Measurements from ENCODE around the gene CCDC12.

CCDC12 gene

DNA sequence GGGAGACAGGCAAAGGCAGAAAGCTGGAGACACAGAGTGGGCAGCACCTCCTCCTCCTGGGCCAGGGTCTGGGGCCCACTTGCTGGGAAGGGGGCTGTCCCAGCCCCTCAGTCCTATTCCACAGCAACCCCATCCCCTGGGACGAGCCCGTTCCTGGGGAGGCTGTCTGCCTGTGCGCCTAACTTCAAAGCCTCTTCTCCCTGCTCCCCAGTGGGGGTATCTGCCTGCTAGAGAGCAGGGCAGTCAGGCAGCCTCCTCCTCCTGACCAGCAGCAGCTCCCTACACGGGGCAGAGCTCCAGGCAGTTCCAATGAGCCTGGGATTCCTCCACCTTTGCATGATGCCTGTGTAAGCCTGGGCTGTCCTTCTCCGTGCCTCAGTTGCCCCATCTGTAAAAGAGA lies 92.1 kb downstream of the CCDC12 start:
- Histone ChIP-seq H3K27ac (no peak overlapping the region), H3K4me2 (no peak overlapping the region), H3K36me3 (ENCODE audit: insufficient read depth) (no peaks in the 10 kb centered on the region), H4K20me1 (ENCODE audit: insufficient read depth) (no peaks in the 10 kb centered on the region), H3K4me3 (IDR thresholded peaks at IDR 0.05; ENCODE audit: insufficient read depth, low read depth, low read length) (no peak overlapping the region), H3K79me2 (ENCODE audit: insufficient read depth, low read depth) (no peaks in the 10 kb centered on the region), H3K4me1 (ENCODE audit: low read depth, poor library complexity, severe bottlenecking) (no peaks in the 10 kb centered on the region), H3K27me3 (ENCODE audit: insufficient read depth, low read depth) (no peaks in the 10 kb centered on the region), H3K9ac (no peak overlapping the region), H2AFZ (ENCODE audit: low read depth) (no peak overlapping the region)
- TF ChIP-seq, protein P1, sequence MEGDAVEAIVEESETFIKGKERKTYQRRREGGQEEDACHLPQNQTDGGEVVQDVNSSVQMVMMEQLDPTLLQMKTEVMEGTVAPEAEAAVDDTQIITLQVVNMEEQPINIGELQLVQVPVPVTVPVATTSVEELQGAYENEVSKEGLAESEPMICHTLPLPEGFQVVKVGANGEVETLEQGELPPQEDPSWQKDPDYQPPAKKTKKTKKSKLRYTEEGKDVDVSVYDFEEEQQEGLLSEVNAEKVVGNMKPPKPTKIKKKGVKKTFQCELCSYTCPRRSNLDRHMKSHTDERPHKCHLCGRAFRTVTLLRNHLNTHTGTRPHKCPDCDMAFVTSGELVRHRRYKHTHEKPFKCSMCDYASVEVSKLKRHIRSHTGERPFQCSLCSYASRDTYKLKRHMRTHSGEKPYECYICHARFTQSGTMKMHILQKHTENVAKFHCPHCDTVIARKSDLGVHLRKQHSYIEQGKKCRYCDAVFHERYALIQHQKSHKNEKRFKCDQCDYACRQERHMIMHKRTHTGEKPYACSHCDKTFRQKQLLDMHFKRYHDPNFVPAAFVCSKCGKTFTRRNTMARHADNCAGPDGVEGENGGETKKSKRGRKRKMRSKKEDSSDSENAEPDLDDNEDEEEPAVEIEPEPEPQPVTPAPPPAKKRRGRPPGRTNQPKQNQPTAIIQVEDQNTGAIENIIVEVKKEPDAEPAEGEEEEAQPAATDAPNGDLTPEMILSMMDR (conservative IDR thresholded peaks at IDR 0.05; ENCODE audit: low read depth, low read length) = no peak

DNA sequence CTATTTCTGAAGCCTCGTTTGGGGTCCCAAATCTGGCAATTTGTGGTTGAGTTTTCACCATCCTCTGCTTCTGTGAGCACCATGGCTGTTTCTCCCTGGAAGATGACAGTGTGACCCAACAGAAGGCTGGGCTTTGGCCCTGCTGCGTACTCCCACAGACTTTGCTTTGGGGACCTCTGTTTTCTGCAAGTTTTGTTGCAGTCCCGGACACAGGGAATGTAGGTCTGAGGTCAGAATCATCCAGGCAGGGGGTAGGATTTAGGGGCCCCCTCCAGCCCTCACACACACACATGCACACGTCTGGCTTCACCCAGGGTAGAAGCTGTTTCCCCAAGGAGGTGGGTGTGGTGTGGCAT lies 92.7 kb downstream of the CCDC12 start:
- Histone ChIP-seq H3K4me3 (IDR thresholded peaks at IDR 0.05; ENCODE audit: insufficient read depth, low read depth, low read length) (no peak overlapping the region), H3K4me2 (no peak overlapping the region), H3K27me3 (ENCODE audit: insufficient read depth, low read depth) (no peaks in the 10 kb centered on the region), H3K9ac (no peak overlapping the region), H2AFZ (ENCODE audit: low read depth) (no peak overlapping the region), H3K27ac (no peak overlapping the region), H4K20me1 (ENCODE audit: insufficient read depth) (no peaks in the 10 kb centered on the region), H3K36me3 (ENCODE audit: insufficient read depth) (no peaks in the 10 kb centered on the region), H3K4me1 (ENCODE audit: low read depth, poor library complexity, severe bottlenecking) (no peaks in the 10 kb centered on the region), H3K79me2 (ENCODE audit: insufficient read depth, low read depth) (no peaks in the 10 kb centered on the region)
- TF ChIP-seq, protein P1 (conservative IDR thresholded peaks at IDR 0.05; ENCODE audit: low read depth, low read length) = no peak

DNA sequence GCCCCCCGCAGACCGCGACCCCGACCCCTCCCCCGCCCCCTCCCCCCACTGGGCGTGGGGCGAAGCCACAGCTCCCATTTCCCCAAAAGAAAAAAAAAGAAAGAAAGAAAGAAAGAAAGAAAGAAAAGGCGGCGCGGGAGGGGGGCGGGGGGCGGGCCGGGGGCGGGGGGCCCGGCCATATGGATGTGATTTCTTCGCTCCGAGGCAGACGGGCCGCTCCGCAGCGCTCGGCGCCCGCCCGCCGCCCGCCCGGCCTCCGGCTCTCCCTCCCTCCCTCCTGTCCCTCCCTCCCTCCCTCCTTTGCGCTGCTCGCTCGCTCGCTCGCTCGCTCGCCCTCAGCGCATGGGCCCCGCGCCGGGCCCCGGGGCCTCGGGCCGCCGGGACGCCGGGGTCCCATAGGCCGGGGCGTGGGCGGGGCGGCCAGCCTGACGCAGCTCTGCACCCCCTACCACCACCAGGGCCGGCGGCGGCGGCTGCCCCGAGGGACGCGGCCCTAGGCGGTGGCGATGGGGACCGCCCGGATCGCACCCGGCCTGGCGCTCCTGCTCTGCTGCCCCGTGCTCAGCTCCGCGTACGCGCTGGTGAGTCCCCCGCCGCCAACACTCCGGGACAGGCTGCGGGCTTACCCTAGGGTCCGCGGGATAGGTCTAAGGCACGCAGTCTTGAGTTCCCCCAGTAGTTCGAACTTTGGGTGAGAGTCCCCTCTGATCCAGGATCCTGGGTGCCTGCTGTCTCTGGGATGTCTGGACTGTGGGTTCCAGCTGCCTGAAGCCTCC lies 93.3 kb downstream of the CCDC12 start:
- Histone ChIP-seq H2AFZ (ENCODE audit: low read depth) (no peak overlapping the region), H3K79me2 (ENCODE audit: insufficient read depth, low read depth) (no peaks in the 10 kb centered on the region), H3K4me2 (no peak overlapping the region), H3K4me1 (ENCODE audit: low read depth, poor library complexity, severe bottlenecking) (no peaks in the 10 kb centered on the region), H4K20me1 (ENCODE audit: insufficient read depth) (no peaks in the 10 kb centered on the region), H3K27ac (no peak overlapping the region), H3K9ac (no peak overlapping the region), H3K27me3 (ENCODE audit: insufficient read depth, low read depth) (no peaks in the 10 kb centered on the region), H3K36me3 (ENCODE audit: insufficient read depth) (no peaks in the 10 kb centered on the region), H3K4me3 (IDR thresholded peaks at IDR 0.05; ENCODE audit: insufficient read depth, low read depth, low read length) (no peak overlapping the region)
- TF ChIP-seq, protein P1 (conservative IDR thresholded peaks at IDR 0.05; ENCODE audit: low read depth, low read length) = no peak

DNA sequence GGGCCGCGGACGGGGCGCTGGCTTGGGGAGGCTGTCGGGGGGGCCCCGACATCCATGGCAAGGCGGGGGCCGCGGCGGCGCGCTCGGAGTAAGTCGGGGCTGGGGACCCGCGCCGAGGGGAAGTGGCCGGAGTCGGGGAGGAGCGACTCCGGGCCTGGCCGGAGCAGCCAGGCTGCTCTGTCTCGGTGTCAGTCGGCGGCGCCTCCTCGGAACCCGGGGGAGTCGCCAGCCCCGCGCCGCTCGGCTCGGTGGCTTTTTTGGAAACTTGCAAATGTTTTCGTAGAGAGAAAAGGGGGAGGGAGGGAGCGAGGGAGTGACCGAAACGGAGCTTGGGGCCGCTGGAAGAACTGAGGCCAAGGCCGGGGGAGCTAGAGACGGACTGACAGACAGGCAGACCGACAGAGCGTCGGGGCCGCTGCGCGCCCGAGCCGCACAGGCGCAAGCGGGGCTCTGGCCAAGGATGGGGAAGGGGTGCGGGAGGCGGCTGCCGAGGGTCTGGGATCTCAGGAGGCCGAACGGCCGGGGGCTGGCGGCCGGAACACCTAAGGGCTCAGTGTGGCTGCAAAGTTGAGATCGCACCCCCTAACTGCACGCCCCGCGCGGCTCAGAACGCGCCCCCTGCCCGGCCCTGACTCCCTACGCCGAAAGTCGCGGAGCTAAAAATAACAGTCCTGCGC lies 94.0 kb downstream of the CCDC12 start:
- Histone ChIP-seq H3K9ac (no peak overlapping the region), H2AFZ (ENCODE audit: low read depth) (no peak overlapping the region), H3K79me2 (ENCODE audit: insufficient read depth, low read depth) (no peaks in the 10 kb centered on the region), H4K20me1 (ENCODE audit: insufficient read depth) (no peaks in the 10 kb centered on the region), H3K4me3 (IDR thresholded peaks at IDR 0.05; ENCODE audit: insufficient read depth, low read depth, low read length) (no peak overlapping the region), H3K27ac (no peak overlapping the region), H3K36me3 (ENCODE audit: insufficient read depth) (no peaks in the 10 kb centered on the region), H3K4me2 (no peak overlapping the region), H3K27me3 (ENCODE audit: insufficient read depth, low read depth) (no peaks in the 10 kb centered on the region), H3K4me1 (ENCODE audit: low read depth, poor library complexity, severe bottlenecking) (no peaks in the 10 kb centered on the region)
- TF ChIP-seq, protein P1 (conservative IDR thresholded peaks at IDR 0.05; ENCODE audit: low read depth, low read length) = no peak
